Adrenal gland (tissue), 12 donors: ENCODE results near the gene SLC22A2. TPM values are rescaled to one million over a fixed set of nuclear protein-coding genes. Genes with fewer than 3 reads are reported as not detected.

Experiments used
- DNase-seq, 7 donors: peaks; one replicate each; pipeline ENCODE4 v3.0.0-alpha.2; 2019 to 2020
- H3K27ac ChIP-seq, 5 donors: fragments of 200-600 bp; sonication (generic) in 4 of 5; 1 replicate in 3 of 5; 2 replicates in 2 of 5; pipeline versions ENCODE4 v1.5.1 to v1.8.0; 2016 to 2020; ENCODE audit warnings: mild to moderate bottlenecking in 1 of 5
- H3K27me3 ChIP-seq: fragments of 200-600 bp; 2 replicates; pipeline ENCODE4 v1.8.0; 2021
- H3K36me3 ChIP-seq, 2 donors: fragments of 200-600 bp; replicated peaks in 1 of 2; 1 replicate in 1 of 2; 2 replicates in 1 of 2; pipeline versions ENCODE4 v1.5.1 to v1.8.0; 2018 to 2022
- H3K4me1 ChIP-seq, 2 donors: fragments of 200-600 bp; replicated peaks in 1 of 2; 1 replicate in 1 of 2; 2 replicates in 1 of 2; pipeline versions ENCODE4 v1.5.1 to v1.8.0; 2018 to 2021
- H3K4me3 ChIP-seq, 4 donors: fragments of 200-600 bp; sonication (generic) in 3 of 4; one replicate each; pipeline ENCODE4 v1.5.1; 2016 to 2018
- H3K9me3 ChIP-seq, 3 donors: fragments of 200-600 bp; sonication (generic) in 1 of 3; replicated peaks in 1 of 3; 1 replicate in 2 of 3; 2 replicates in 1 of 3; pipeline versions ENCODE4 v1.5.1 to v1.8.0; 2016 to 2021
- POLR2A ChIP-seq, 2 donors: fragments of 450-650 bp; IDR thresholded peaks; one replicate each; pipeline ENCODE4 v1.6.1; 2017; ENCODE audit warnings: antibody characterized with exemption in 2 of 2, mild to moderate bottlenecking in 2 of 2, moderate library complexity in 1 of 2
- WGBS, 4 donors: extraction: QIAGEN DNeasy Blood & Tissue Kit in 2 of 4; methylation state at CpG; one replicate each; pipeline versions ENCODE4 v1.1.5 to v1.1.7; 2013 to 2017; 5-methylcytosine and 5-hydroxymethylcytosine counted together
- intact Hi-C, 2 donors: fragments of 100-400 bp; cut with DNase I; formaldehyde crosslinking; loops; one replicate each; pipeline versions ENCODE4 v1.14.1 to v1.15.0; 2022 to 2023
- polyA plus RNA-seq, 3 donors: library from polyadenylated mRNA; stranded (reverse); fragments of 200-250 nt in 2 of 3; fragments of 350-450 nt in 1 of 3; fragmentation: Illumina TruSeq in 1 of 3; extraction: RNeasy Lipid Tissue Mini Kit (QIAGEN cat#74804) in 1 of 3; gene quantifications; one replicate each; pipeline ENCODE4 v1.2.3, GENCODE V29; 2013 to 2014
- total RNA-seq, 9 donors: library from RNA; depleted of rRNA in 4 of 9; stranded (reverse); fragments of >200 nt in 4 of 9; fragments of 120-200 nt in 1 of 9; fragmentation: NEBNext Ultra II Directional in 1 of 9; extraction: Animal tissue kit (Norgen Biotek cat#: 25700) in 1 of 9; gene quantifications; one replicate each; pipeline versions ENCODE4 v1.1.0 to v1.2.4, GENCODE V29; 2013 to 2023
- TF ChIP-seq, protein P1 (sequence below), 6 experiments: fragments of 450-650 bp in 4 of 6; fragments of 200-600 bp in 2 of 6; sonication (generic) in 1 of 6; IDR thresholded peaks; 1 replicate in 5 of 6; 2 replicates in 1 of 6; pipeline versions ENCODE4 v1.5.1 to v1.8.0; 2016 to 2021; ENCODE audit warnings: antibody characterized with exemption in 6 of 6, mild to moderate bottlenecking in 2 of 6, moderate library complexity in 1 of 6
- donor health status: healthy with polysubstance abuse.
- donor health status: Bipolar disorder and iron deficiency.
- donor health status: DM: yes; HTN: yes; CAD: no.
- donor health status: DM: no; HTN: no; CAD: no.
- donor health status: DM: no; HTN: no; CAD: no.
- donor health status: DM: yes; HTN: yes; CAD: no.

Gene SLC22A2
- total and polyA plus RNA-seq, 12 donors = not detected

GRCh38 chr6:160264061-160264612, 5.5 kb upstream of the SLC22A2 start:
- TF ChIP-seq, protein P1, sequence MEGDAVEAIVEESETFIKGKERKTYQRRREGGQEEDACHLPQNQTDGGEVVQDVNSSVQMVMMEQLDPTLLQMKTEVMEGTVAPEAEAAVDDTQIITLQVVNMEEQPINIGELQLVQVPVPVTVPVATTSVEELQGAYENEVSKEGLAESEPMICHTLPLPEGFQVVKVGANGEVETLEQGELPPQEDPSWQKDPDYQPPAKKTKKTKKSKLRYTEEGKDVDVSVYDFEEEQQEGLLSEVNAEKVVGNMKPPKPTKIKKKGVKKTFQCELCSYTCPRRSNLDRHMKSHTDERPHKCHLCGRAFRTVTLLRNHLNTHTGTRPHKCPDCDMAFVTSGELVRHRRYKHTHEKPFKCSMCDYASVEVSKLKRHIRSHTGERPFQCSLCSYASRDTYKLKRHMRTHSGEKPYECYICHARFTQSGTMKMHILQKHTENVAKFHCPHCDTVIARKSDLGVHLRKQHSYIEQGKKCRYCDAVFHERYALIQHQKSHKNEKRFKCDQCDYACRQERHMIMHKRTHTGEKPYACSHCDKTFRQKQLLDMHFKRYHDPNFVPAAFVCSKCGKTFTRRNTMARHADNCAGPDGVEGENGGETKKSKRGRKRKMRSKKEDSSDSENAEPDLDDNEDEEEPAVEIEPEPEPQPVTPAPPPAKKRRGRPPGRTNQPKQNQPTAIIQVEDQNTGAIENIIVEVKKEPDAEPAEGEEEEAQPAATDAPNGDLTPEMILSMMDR (IDR thresholded peaks at IDR 0.05) = no peak
- TF ChIP-seq POLR2A (IDR thresholded peaks at IDR 0.05) = no peak
- DNase-seq = no peak
- H3K9me3 ChIP-seq = no peaks in the 10 kb centered on the region

DNA sequence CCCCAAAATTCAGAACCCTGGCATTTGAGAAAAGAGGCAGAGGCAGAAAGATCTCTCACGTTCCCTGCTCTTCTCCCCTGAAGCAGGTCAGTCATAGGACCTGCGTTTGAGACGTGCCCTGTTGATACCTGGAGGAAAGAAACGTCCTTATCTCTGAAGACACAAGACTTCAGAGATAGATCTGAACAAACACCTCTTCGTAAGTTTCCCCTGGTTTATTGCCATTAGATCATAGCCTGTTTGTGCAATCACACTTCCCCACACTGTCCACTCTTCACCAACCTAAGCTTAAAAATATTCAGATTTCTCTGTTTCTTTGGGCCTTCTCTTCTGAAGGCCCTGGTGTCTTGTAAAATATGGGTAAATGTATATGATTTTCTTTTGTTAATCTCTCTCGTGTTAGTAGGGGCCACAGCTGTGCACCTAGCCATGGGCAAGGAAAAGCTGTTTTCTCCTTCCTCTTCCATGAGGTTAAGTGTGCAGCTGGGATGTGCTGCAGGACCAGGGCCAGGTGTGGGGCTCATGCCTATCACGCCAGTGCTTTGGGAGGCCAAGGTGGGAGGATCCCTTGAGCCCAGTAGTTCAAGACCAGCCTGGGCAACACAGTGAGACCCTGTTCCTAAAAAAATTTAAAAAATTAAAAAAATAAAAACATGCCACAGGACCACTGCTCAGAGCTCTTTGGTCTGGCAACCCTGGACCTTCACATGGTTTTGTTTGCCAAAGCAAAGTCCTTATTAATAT, 4.7 kb upstream of the SLC22A2 start:
- no peaks in the 10 kb centered on the region for H3K36me3 ChIP-seq
- DNase-seq = no peak
- H3K4me3 ChIP-seq = no peak overlapping the region
- no peaks in the 10 kb centered on the region for H3K4me1 ChIP-seq
- intact Hi-C loops = no loop called here
- 75 to 89% (median 77%) methylated on average over 7 of the region's 7 CpGs for WGBS, 4 donors
- no peak overlapping the region for H3K27ac ChIP-seq
- no peak for TF ChIP-seq POLR2A (IDR thresholded peaks at IDR 0.05)
- TF ChIP-seq, protein P1 (IDR thresholded peaks at IDR 0.05) = no peak
- no peaks in the 10 kb centered on the region for H3K27me3 ChIP-seq
- H3K9me3 ChIP-seq = no peaks in the 10 kb centered on the region

More at GRCh38 chr6:160264061-160264612, 5.5 kb upstream of the SLC22A2 start:
- Histone ChIP-seq H3K4me3 (no peak overlapping the region), H3K27me3 (no peaks in the 10 kb centered on the region), H3K36me3 (no peaks in the 10 kb centered on the region), H3K27ac (no peak overlapping the region), H3K4me1 (no peaks in the 10 kb centered on the region)
- 77 to 90% (median 80%) methylated on average over 7 of the region's 7 CpGs for WGBS, 4 donors
- intact Hi-C loops = no loop called here

- H3K9me3 ChIP-seq = no peaks in the 10 kb centered on the region
- DNase-seq = no peak
- 86 to 92% (median 89%) methylated on average over 7 of the region's 7 CpGs for WGBS, 4 donors
- H3K27ac ChIP-seq = no peak overlapping the region
- no peaks in the 10 kb centered on the region for H3K4me1 ChIP-seq
- intact Hi-C loops = no loop called here
- no peaks in the 10 kb centered on the region for H3K36me3 ChIP-seq
- no peak overlapping the region for H3K4me3 ChIP-seq
- TF ChIP-seq, protein P1 (IDR thresholded peaks at IDR 0.05) = no peak
- TF ChIP-seq POLR2A (IDR thresholded peaks at IDR 0.05) = no peak
- no peaks in the 10 kb centered on the region for H3K27me3 ChIP-seq
Observed at GRCh38 chr6:160261991-160262680, 3.5 kb upstream of the SLC22A2 start.

DNA sequence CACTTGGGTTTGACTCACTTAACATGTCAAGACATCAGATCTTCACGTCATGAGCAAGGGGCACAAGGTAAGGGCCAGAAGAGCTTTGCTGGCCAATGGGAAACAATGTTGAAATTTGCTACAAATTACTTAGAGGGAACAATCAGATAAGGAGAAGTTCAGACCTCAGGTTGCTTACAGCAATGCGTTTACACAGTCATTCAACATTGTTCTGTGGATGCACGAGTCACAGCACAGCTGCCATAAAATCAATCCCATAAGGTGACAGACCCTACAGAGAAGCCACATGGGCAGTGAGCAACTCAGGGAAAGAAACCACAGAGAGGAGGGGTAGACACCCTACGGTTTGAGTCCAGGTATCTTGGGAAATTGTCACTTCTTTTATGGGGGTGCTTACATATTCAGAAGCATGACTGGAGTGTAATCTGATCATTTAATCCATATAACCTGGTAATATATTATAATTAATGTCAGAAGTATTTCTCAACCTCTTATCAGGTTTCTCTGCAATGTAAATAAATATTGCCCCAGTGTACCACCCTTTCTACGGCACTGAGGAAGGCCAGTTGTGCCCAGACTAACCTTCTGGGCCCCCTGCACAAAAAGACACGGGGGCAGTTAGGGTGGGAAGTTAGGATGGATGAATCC, 2.3 kb upstream of the SLC22A2 start:
- H3K27me3 ChIP-seq = no peaks in the 10 kb centered on the region
- H3K27ac ChIP-seq = no peak overlapping the region
- intact Hi-C loops = no loop called here
- H3K4me3 ChIP-seq = no peak overlapping the region
- no peaks in the 10 kb centered on the region for H3K36me3 ChIP-seq
- TF ChIP-seq, protein P1 (IDR thresholded peaks at IDR 0.05) = no peak
- no peak for TF ChIP-seq POLR2A (IDR thresholded peaks at IDR 0.05)
- no peaks in the 10 kb centered on the region for H3K4me1 ChIP-seq
- DNase-seq = no peak
- no peaks in the 10 kb centered on the region for H3K9me3 ChIP-seq
- 77 to 81% (median 78%) methylated on average over 6 of the region's 6 CpGs for WGBS, 4 donors
